GM10248 (cell line): Measurements from ENCODE around the gene HOXB8.

Experiments used
- CTCF ChIA-PET: fragments of 300-600 bp; sonication (Branson Sonifier 250); formaldehyde crosslinking; extraction: SDS; loops from one replicate; lab custom pipeline; 2021; ENCODE audit warnings: antibody characterized with exemption; lab: Yijun Ruan, JAX
- POLR2A ChIA-PET: fragments of 350-650 bp; sonication (Branson Sonifier 250); formaldehyde crosslinking; extraction: SDS; loops from one replicate; lab custom pipeline; 2020; ENCODE audit warnings: antibody characterized with exemption; lab: Yijun Ruan, JAX
- DNase-seq: peaks from one replicate; pipeline ENCODE4 v3.0.0; 2012; ENCODE audit errors: extremely low spot score
- CTCF ChIP-seq: IDR thresholded peaks from 2 replicates; pipeline ENCODE4 v1.5.1; 2012; ENCODE audit warnings: mild to moderate bottlenecking, low read depth; ENCODE audit errors: extremely low read depth, missing control alignments, control extremely low read depth

The HOXB8 gene

GRCh38 chr17:48639136-48639535 lies 24.0 kb upstream of the HOXB8 start:
- no peak for TF ChIP-seq CTCF
- POLR2A ChIA-PET = no interaction called here
- DNase-seq = no peak
- CTCF ChIA-PET = interaction anchor here (0.7 to 3.4 kb wide), 6 partner anchors 10 to 88 kb away, joined by 3 to 17 read pairs (median 6); partner anchors contain the start of gene HOXB9

- no peak for DNase-seq
- POLR2A ChIA-PET = no interaction called here
- TF ChIP-seq CTCF = no peak
- CTCF ChIA-PET = interaction anchor here (0.8 to 3.9 kb wide), 14 partner anchors 10 to 609 kb away, joined by 3 to 28 read pairs (median 5); partner anchors contain the start of gene HOXB9
Observed at GRCh38 chr17:48637323-48638260, 22.5 kb upstream of the HOXB8 start.

- ChIA-PET POLR2A (no interaction called here), CTCF (interaction anchor here (0.6 to 3.9 kb wide), 26 partner anchors 10 to 611 kb away, joined by 3 to 28 read pairs (median 4); partner anchors contain the start of gene HOXB9)
- peak; percentile 82 for DNase-seq
- peak; percentile 78 for TF ChIP-seq CTCF
Observed at GRCh38 chr17:48636177-48637018, 21.3 kb upstream of the HOXB8 start.

- ChIA-PET CTCF (interaction anchor here (1.0 to 3.9 kb wide), 6 partner anchors 9 to 44 kb away, joined by 4 to 28 read pairs (median 10); partner anchors contain the start of gene HOXB9), POLR2A (no interaction called here)
- no peak for TF ChIP-seq CTCF
- no peak for DNase-seq
Observed at GRCh38 chr17:48634493-48635208, 19.6 kb upstream of the HOXB8 start.

GRCh38 chr17:48633266-48633677 lies 18.2 kb upstream of the HOXB8 start:
- POLR2A ChIA-PET = no interaction called here

More at GRCh38 chr17:48633266-48633677, 18.2 kb upstream of the HOXB8 start:
- TF ChIP-seq CTCF = no peak
- CTCF ChIA-PET = interaction anchor here (1.5 to 2.0 kb wide), 3 partner anchors 11 to 46 kb away, joined by 6 to 9 read pairs (median 8); no protein-coding TSS in a partner anchor
- no peak for DNase-seq
